HG03575 (cell line): ENCODE data around the gene SOS1.
"Not testable (repeated sequence)": the region's sequence is repeated elsewhere in the genome, so short reads cannot be mapped to it uniquely, and the experiment has no call there.

Experiments
- ATAC-seq: cut with Tn5 transposase; IDR thresholded peaks from one replicate; pipeline ENCODE4 v1.9.1; 2021; ENCODE audit not compliant: unreplicated experiment, insufficient number of reproducible peaks, low FRiP score; ENCODE audit errors: extremely low read depth

Gene SOS1

GRCh38 chr2:39059366-39059952 lies 61.4 kb downstream of the SOS1 start:
- no peak for ATAC-seq

- ATAC-seq: no peak
Measured at GRCh38 chr2:39058101-39058500, 62.8 kb downstream of the SOS1 start.

- not testable (repeated sequence) for ATAC-seq
Measured at GRCh38 chr2:39052665-39053064, 68.2 kb downstream of the SOS1 start.

GRCh38 chr2:39050109-39050508 lies 70.7 kb downstream of the SOS1 start:
- ATAC-seq: no peak

GRCh38 chr2:39039072-39039471 lies 81.8 kb downstream of the SOS1 start:
- ATAC-seq: no peak

GRCh38 chr2:39033980-39034379 lies 86.9 kb downstream of the SOS1 start:
- ATAC-seq: no peak

- ATAC-seq: no peak
Measured at GRCh38 chr2:39027421-39027820, 93.4 kb downstream of the SOS1 start.

- no peak for ATAC-seq
Measured at GRCh38 chr2:39024833-39025232, 96.0 kb downstream of the SOS1 start.

- no peak for ATAC-seq
Measured at GRCh38 chr2:39023649-39024048, 97.2 kb downstream of the SOS1 start.

GRCh38 chr2:39022642-39023235 lies 98.1 kb downstream of the SOS1 start:
- no peak for ATAC-seq

GRCh38 chr2:39020383-39020782 lies 100.5 kb downstream of the SOS1 start:
- ATAC-seq: no peak

GRCh38 chr2:39018638-39019037 lies 102.2 kb downstream of the SOS1 start:
- no peak for ATAC-seq

- no peak for ATAC-seq
Measured at GRCh38 chr2:39017334-39017733, 103.5 kb downstream of the SOS1 start.

- ATAC-seq: no peak
Measured at GRCh38 chr2:39015424-39015823, 105.4 kb downstream of the SOS1 start.

- no peak for ATAC-seq
Measured at GRCh38 chr2:39013871-39014270, 107.0 kb downstream of the SOS1 start.

- ATAC-seq: no peak
Measured at GRCh38 chr2:39008665-39009064, 112.2 kb downstream of the SOS1 start.

- ATAC-seq: no peak
Measured at GRCh38 chr2:39007875-39008504, 112.9 kb downstream of the SOS1 start.

- no peak for ATAC-seq
Measured at GRCh38 chr2:39000552-39000951, 120.3 kb downstream of the SOS1 start.

- no peak for ATAC-seq
Measured at GRCh38 chr2:38997781-38998180, 123.1 kb downstream of the SOS1 start.

GRCh38 chr2:38991899-38992298 lies 129.0 kb downstream of the SOS1 start:
- no peak for ATAC-seq

- ATAC-seq: no peak
Measured at GRCh38 chr2:38988716-38989115, 132.1 kb downstream of the SOS1 start.
